Measurements from ENCODE around the gene AFAP1L1.
"Not testable (repeated sequence)": the region's sequence is repeated elsewhere in the genome, so short reads cannot be mapped to it uniquely, and the experiment has no call there.

AFAP1L1 gene

DNA sequence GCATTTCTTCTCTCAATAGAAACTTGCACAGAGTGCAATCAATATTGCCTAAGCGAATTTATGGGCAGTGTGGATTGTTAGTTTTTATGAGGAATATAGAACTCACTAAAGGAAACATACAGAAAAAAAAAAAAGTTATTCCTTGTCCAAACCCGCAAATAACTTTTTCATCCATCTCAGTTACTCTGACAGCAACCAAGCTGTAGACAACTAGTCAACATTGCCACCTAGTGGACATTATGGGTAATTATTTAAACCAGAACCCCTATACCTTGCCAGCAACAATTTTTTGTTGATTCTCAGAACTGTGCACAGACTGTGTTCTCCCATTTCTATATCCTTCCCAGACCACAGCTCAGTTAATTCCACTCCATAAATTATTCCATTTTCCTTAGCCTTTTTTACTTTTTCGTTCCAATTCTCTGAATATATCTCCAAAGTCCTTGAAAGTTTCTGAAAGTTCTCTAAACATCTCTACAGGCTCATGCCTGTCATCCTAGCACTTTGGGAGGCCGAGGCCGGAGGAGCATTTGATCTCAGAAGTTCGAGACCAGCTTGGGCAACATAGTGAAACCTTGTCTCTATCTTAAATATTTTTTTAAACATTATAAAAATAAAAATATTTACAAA is 2.6 kb upstream of the AFAP1L1 start:
- DNase-seq (ENCODE audit: low spot score) = no peak
- Histone ChIP-seq H3K27ac (no peak overlapping the region), H3K4me3 (no peak overlapping the region)
- peak; percentile 50 for TF ChIP-seq CTCF (IDR thresholded peaks at IDR 0.05)

- H3K27ac ChIP-seq = peak overlapping the region in 1 of 2 donors; percentile 75
- DNase-seq (ENCODE audit: low spot score) = no peak
Measured at GRCh38 chr5:149271195-149271715, 404 bp upstream of the AFAP1L1 start.

DNA sequence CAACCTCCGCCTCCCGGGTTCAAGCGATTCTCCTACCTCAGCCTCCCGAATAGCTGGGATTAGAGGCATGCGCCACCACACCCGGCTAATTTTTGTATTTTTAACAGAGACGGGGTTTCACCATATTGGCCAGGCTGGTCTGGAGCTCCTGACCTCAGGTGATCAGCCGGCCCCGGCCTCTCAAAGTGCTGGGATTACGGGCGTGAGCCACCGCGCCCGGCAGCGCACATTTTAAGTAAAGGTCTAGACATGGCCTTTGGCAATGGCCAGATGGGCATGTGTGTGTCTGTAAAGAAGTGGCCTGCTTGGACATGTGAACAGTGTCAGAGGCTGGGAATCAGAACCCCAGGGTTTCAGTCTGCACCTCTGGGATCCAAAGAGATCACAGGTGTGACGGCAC is 1.1 kb downstream of the AFAP1L1 start:
- Histone ChIP-seq H3K4me3 (peak overlapping the region; percentile 84), H3K27ac (peak overlapping the region in 1 of 2 donors; percentile 75)
- DNase-seq (ENCODE audit: low spot score) = not testable (repeated sequence)

More at GRCh38 chr5:149271195-149271715, 404 bp upstream of the AFAP1L1 start:
- no peak for TF ChIP-seq CTCF (IDR thresholded peaks at IDR 0.05)
- peak overlapping the region; percentile 84 for H3K4me3 ChIP-seq

GRCh38 chr5:149273237-149273636 is 1.6 kb downstream of the AFAP1L1 start:
- TF ChIP-seq CTCF (IDR thresholded peaks at IDR 0.05) = no peak
- DNase-seq (ENCODE audit: low spot score) = no peak
- H3K27ac ChIP-seq = peak overlapping the region in 1 of 2 donors; percentile 75
- H3K4me3 ChIP-seq = peak overlapping the region; percentile 84

DNA sequence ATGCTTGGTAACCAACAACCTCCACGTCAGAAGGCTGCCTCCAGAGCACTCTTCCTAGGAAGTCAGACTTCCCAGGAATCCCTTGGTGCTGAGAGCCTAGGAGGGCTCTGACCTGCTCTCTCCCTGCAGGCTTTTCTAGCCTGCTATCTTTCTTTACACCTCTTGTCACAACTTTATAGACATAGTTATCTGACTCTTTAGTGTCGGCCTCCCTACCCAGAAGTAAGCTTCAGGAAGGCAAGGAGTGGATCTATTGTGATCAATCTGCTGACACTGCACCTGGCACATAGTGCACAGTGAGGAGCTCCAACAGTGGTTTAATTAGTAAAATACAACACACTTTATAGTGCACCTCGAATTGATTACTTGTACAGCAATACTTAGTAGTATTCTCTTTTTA is 2.3 kb downstream of the AFAP1L1 start:
- TF ChIP-seq CTCF (IDR thresholded peaks at IDR 0.05) = no peak
- H3K27ac ChIP-seq = peak overlapping the region in 1 of 2 donors; percentile 75
- no peak overlapping the region for H3K4me3 ChIP-seq
- no peak for DNase-seq (ENCODE audit: low spot score)

DNA sequence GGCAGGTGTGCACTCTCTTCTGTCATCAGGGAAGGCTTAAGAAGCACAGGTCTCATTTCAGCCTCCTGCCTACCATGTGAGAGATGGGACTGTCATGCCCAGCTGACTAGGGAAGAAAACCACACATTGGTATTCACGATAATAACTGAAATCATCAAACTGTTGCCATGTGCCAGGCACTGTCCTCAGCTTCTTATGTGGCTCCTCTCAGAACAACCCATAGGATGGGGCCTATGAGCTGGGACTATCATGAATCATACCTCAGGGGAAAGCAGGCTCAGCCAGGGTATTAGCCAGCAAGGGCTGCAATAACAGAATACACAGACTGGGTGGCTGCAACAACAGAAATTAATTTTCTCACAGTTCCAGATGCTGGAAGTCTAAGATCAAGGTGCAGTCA is 3.3 kb downstream of the AFAP1L1 start:
- no peak for DNase-seq (ENCODE audit: low spot score)
- no peak overlapping the region for H3K4me3 ChIP-seq
- no peak for TF ChIP-seq CTCF (IDR thresholded peaks at IDR 0.05)
- H3K27ac ChIP-seq = no peak overlapping the region

GRCh38 chr5:149277801-149278200 is 6.1 kb downstream of the AFAP1L1 start:
- no peak for TF ChIP-seq CTCF (IDR thresholded peaks at IDR 0.05)
- peak overlapping the region in 1 of 2 donors; percentile 62 for H3K27ac ChIP-seq
- DNase-seq (ENCODE audit: low spot score) = no peak
- H3K4me3 ChIP-seq = no peak overlapping the region
